K562 (cell line): ENCODE measurements around the gene PIMREG. TPM values are rescaled to one million over a fixed set of nuclear protein-coding genes. Genes with fewer than 3 reads are reported as not detected.
A peak's percentile ranks its signal among the peaks of the same experiment; 100 is the strongest.

Experiments
- BRF1 ChIP-seq: IDR thresholded peaks from 3 replicates; pipeline ENCODE4 v1.6.1; 2011; ENCODE audit warnings: borderline replicate concordance, mild to moderate bottlenecking; ENCODE audit not compliant: insufficient read length; ENCODE audit errors: extremely low read depth
- CBX1 ChIP-seq: sonication (generic); IDR thresholded peaks from 2 replicates; pipeline ENCODE4 v1.6.1; 2016; ENCODE audit warnings: antibody characterized with exemption, low read depth, mild to moderate bottlenecking
- CSDE1 ChIP-seq, 2 experiments: fragments of 450-650 bp; IDR thresholded peaks; 2 replicates each; pipeline ENCODE4 v1.6.1; 2016; ENCODE audit warnings: mild to moderate bottlenecking in 1 of 2
- ESRRB ChIP-seq: fragments of 250-450 bp; sonication (Bioruptor Pico); IDR thresholded peaks from 2 replicates; pipeline ENCODE4 v1.5.0; 2020; ENCODE audit warnings: mild to moderate bottlenecking, moderate library complexity, borderline replicate concordance
- EWSR1 ChIP-seq: fragments of 450-650 bp; IDR thresholded peaks from 2 replicates; pipeline ENCODE4 v1.6.1; 2018; ENCODE audit warnings: borderline replicate concordance, mild to moderate bottlenecking, low read depth, moderate library complexity; ENCODE audit not compliant: partially characterized antibody
- ILK ChIP-seq: fragments of 450-650 bp; IDR thresholded peaks from 2 replicates; pipeline ENCODE4 v1.6.1; 2016; ENCODE audit warnings: missing genetic modification characterization, low read depth, mild to moderate bottlenecking, missing compliant biosample characterization, moderate library complexity, borderline replicate concordance
- KAT2B ChIP-seq: IDR thresholded peaks from one replicate; pipeline ENCODE4 v1.6.1; 2012; ENCODE audit warnings: low read depth, mild to moderate bottlenecking, control low read depth, inconsistent platforms, low read length, moderate library complexity
- KHSRP ChIP-seq: fragments of 450-650 bp; IDR thresholded peaks from 2 replicates; pipeline ENCODE4 v1.6.1; 2017
- MED1 ChIP-seq: sonication (generic); formaldehyde crosslinking; IDR thresholded peaks from 2 replicates; pipeline ENCODE4 v1.8.1; 2023; ENCODE audit warnings: missing genetic modification reagents, borderline replicate concordance
- MYBL2 ChIP-seq, 2 experiments: fragments of 450-650 bp in 1 of 2; sonication (generic) in 1 of 2; formaldehyde crosslinking in 1 of 2; IDR thresholded peaks; 2 replicates each; pipeline versions ENCODE4 v1.6.1 to v1.8.1; 2017 to 2022; ENCODE audit warnings: borderline replicate concordance in 1 of 2, inconsistent platforms in 1 of 2, low read depth in 1 of 2, mild to moderate bottlenecking in 1 of 2, missing genetic modification reagents in 1 of 2, moderate library complexity in 1 of 2
- MYNN ChIP-seq, 2 experiments: sonication (generic); formaldehyde crosslinking in 1 of 2; IDR thresholded peaks; 2 replicates each; pipeline versions ENCODE4 v1.5.0 to v1.6.1; 2016 to 2020; ENCODE audit warnings: antibody characterized with exemption in 1 of 2, missing genetic modification reagents in 1 of 2
- OTX1 ChIP-seq: fragments of 450-650 bp; formaldehyde crosslinking; IDR thresholded peaks from 2 replicates; pipeline ENCODE4 v1.4.0; 2022; ENCODE audit warnings: mild to moderate bottlenecking
- PHB ChIP-seq: fragments of 250-450 bp; sonication (Bioruptor Pico); IDR thresholded peaks from 2 replicates; pipeline ENCODE4 v1.5.0; 2021
- PHF21A ChIP-seq: fragments of 450-650 bp; IDR thresholded peaks from 2 replicates; pipeline ENCODE4 v1.6.1; 2017; ENCODE audit warnings: low read depth, borderline replicate concordance
- RBM17 ChIP-seq: fragments of 200-400 bp; formaldehyde crosslinking; IDR thresholded peaks from 2 replicates; pipeline ENCODE4 v1.6.1; 2017; ENCODE audit warnings: low read depth, mild to moderate bottlenecking, low read length, borderline replicate concordance
- RCOR1 ChIP-seq, 2 experiments: IDR thresholded peaks; 2 replicates each; pipeline ENCODE4 v1.6.1; 2012; ENCODE audit warnings: low read depth in 2 of 2, low read length in 2 of 2, borderline replicate concordance in 1 of 2, improper control_type of control experiment in 1 of 2
- SRSF1 ChIP-seq: fragments of 200-400 bp; formaldehyde crosslinking; IDR thresholded peaks from 2 replicates; pipeline ENCODE4 v1.6.1; 2017; ENCODE audit warnings: mild to moderate bottlenecking, low read depth, low read length, moderate library complexity
- ZNF217 ChIP-seq: sonication (generic); formaldehyde crosslinking; IDR thresholded peaks from 2 replicates; pipeline ENCODE4 v1.8.0; 2022; ENCODE audit warnings: mild to moderate bottlenecking, missing genetic modification reagents
- ZNF785 ChIP-seq: fragments of 250-450 bp; sonication (Bioruptor Pico); IDR thresholded peaks from 2 replicates; pipeline ENCODE4 v1.4.0; 2020; ENCODE audit warnings: mild to moderate bottlenecking
- polyA plus RNA-seq, 8 experiments: library from polyadenylated mRNA; depleted of rRNA in 4 of 8; stranded (reverse) in 5 of 8; unstranded in 3 of 8; fragments of >200 nt; fragmentation: Nextera tagmentation in 2 of 8; fragmentation: Illumina TruSeq in 1 of 8; extraction: Ambion mirVana in 2 of 8; extraction: Trizol in 1 of 8; gene quantifications; 2 replicates each; pipeline versions ENCODE4 v1.2.1 to v1.2.3, GENCODE V29; 2011 to 2014; ENCODE audit warnings: inconsistent platforms in 1 of 8, missing spikeins in 1 of 8
- total RNA-seq, 7 experiments: library from RNA; depleted of rRNA in 6 of 7; stranded (reverse); fragments of >200 nt in 6 of 7; fragmentation: Illumina TruSeq in 2 of 7; extraction: Trizol in 2 of 7; gene quantifications; 2 replicates each; pipeline versions ENCODE4 v1.2.1 to v1.2.3, GENCODE V29; 2011 to 2021; ENCODE audit warnings: low replicate concordance in 1 of 7
- TF ChIP-seq, protein P1 (sequence below): IDR thresholded peaks from 3 replicates; pipeline ENCODE4 v1.6.1; 2011; ENCODE audit warnings: borderline replicate concordance, mild to moderate bottlenecking, moderate library complexity; ENCODE audit not compliant: insufficient read length; ENCODE audit errors: extremely low read depth
- TF ChIP-seq, protein P2 (sequence below): fragments of 450-650 bp; IDR thresholded peaks from 2 replicates; pipeline ENCODE4 v1.6.1; 2018; ENCODE audit not compliant: partially characterized antibody

The PIMREG gene
- total and polyA plus RNA-seq, 9 of the 15 experiments (the other 6 are each of a cell fraction or from before 2014, with no cell fraction given), result 1.1 to 16.7 (median 9.4) TPM

DNA sequence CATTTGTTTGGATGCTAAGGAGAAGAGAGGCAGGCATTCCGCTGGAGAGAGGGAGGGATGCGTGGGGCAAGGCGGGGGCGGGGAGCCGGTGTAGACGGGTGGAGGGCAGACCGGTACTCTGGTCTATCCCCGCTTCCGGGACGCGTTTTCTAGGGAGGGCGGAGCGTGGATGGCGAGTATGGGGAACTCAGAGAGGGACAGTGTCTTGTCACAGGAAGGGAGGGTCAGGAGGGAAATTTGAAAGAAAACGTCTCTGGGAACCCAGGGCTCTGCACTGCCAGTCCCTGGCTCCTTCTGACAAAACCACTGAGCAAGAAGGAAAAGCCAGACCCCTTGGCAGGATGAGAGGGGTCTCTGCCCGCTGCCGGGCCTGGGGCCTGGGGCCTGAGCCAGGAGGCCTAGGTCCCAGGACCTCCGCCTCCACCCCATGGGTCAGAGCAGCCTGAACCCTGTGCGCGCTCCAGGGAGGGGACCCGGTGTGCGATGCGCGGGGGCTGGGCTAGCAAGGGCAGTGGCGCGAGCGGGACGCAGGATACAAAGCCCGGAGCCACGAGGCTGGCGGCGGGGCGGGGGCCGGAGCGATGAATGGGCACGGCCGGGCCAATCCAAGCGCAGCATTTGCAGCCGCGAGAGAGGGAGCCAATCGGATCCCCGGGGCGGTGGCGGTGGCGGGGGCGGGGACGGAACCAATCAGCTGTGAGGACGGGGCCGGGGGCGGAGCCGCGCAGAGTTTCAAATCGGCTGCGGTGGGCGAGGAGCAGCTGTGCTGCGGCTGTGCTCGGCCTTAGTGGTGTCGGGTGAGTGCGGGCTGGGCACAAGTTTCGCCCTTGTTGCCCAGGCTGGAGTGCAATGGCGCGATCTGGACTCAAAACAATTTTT lies at the start of gene PIMREG (continued):
- TF ChIP-seq CSDE1 (IDR thresholded peaks at IDR 0.05) (no peak), ILK (tag) (no peak), EWSR1 (no peak), ESRRB (no peak), MYBL2 (IDR thresholded peaks at IDR 0.05; ENCODE audit: low read depth) (peak; percentile 73), MYBL2 (CRISPR knock-in tag; IDR thresholded peaks at IDR 0.05; ENCODE audit: borderline replicate concordance) (no peak), KHSRP (no peak), MYNN (IDR thresholded peaks at IDR 0.05) (no peak), MYNN (CRISPR knock-in tag; IDR thresholded peaks at IDR 0.05) (no peak), PHF21A (no peak), PHB (CRISPR knock-in tag) (no peak), KAT2B (no peak), RBM17 (no peak), OTX1 (CRISPR knock-in tag) (no peak), MED1 (CRISPR knock-in tag) (no peak), BRF1 (no peak), ZNF217 (no peak), ZNF785 (CRISPR knock-in tag) (no peak), SRSF1 (no peak), CBX1 (peak; percentile 72; the same call in 1 of the 2 replicates), RCOR1 (IDR thresholded peaks at IDR 0.05; ENCODE audit: borderline replicate concordance in 1 of 2, low read depth in 2 of 2, low read length in 2 of 2) (no peak)
- TF ChIP-seq, protein P1, sequence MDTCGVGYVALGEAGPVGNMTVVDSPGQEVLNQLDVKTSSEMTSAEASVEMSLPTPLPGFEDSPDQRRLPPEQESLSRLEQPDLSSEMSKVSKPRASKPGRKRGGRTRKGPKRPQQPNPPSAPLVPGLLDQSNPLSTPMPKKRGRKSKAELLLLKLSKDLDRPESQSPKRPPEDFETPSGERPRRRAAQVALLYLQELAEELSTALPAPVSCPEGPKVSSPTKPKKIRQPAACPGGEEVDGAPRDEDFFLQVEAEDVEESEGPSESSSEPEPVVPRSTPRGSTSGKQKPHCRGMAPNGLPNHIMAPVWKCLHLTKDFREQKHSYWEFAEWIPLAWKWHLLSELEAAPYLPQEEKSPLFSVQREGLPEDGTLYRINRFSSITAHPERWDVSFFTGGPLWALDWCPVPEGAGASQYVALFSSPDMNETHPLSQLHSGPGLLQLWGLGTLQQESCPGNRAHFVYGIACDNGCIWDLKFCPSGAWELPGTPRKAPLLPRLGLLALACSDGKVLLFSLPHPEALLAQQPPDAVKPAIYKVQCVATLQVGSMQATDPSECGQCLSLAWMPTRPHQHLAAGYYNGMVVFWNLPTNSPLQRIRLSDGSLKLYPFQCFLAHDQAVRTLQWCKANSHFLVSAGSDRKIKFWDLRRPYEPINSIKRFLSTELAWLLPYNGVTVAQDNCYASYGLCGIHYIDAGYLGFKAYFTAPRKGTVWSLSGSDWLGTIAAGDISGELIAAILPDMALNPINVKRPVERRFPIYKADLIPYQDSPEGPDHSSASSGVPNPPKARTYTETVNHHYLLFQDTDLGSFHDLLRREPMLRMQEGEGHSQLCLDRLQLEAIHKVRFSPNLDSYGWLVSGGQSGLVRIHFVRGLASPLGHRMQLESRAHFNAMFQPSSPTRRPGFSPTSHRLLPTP, result no peak
- TF ChIP-seq, protein P2, sequence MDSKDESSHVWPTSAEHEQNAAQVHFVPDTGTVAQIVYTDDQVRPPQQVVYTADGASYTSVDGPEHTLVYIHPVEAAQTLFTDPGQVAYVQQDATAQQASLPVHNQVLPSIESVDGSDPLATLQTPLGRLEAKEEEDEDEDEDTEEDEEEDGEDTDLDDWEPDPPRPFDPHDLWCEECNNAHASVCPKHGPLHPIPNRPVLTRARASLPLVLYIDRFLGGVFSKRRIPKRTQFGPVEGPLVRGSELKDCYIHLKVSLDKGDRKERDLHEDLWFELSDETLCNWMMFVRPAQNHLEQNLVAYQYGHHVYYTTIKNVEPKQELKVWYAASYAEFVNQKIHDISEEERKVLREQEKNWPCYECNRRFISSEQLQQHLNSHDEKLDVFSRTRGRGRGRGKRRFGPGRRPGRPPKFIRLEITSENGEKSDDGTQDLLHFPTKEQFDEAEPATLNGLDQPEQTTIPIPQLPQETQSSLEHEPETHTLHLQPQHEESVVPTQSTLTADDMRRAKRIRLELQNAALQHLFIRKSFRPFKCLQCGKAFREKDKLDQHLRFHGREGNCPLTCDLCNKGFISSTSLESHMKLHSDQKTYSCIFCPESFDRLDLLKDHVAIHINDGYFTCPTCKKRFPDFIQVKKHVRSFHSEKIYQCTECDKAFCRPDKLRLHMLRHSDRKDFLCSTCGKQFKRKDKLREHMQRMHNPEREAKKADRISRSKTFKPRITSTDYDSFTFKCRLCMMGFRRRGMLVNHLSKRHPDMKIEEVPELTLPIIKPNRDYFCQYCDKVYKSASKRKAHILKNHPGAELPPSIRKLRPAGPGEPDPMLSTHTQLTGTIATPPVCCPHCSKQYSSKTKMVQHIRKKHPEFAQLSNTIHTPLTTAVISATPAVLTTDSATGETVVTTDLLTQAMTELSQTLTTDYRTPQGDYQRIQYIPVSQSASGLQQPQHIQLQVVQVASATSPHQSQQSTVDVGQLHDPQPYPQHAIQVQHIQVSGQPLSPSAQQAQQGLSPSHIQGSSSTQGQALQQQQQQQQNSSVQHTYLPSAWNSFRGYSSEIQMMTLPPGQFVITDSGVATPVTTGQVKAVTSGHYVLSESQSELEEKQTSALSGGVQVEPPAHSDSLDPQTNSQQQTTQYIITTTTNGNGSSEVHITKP, result no peak
